ENCODE results near the gene MYMX.

GRCh38 chr6:44223319-44224028 is 6.7 kb downstream of the MYMX start, which contains the start of gene SLC29A1:
- TF ChIP-seq, protein P1, sequence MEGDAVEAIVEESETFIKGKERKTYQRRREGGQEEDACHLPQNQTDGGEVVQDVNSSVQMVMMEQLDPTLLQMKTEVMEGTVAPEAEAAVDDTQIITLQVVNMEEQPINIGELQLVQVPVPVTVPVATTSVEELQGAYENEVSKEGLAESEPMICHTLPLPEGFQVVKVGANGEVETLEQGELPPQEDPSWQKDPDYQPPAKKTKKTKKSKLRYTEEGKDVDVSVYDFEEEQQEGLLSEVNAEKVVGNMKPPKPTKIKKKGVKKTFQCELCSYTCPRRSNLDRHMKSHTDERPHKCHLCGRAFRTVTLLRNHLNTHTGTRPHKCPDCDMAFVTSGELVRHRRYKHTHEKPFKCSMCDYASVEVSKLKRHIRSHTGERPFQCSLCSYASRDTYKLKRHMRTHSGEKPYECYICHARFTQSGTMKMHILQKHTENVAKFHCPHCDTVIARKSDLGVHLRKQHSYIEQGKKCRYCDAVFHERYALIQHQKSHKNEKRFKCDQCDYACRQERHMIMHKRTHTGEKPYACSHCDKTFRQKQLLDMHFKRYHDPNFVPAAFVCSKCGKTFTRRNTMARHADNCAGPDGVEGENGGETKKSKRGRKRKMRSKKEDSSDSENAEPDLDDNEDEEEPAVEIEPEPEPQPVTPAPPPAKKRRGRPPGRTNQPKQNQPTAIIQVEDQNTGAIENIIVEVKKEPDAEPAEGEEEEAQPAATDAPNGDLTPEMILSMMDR (IDR thresholded peaks at IDR 0.05): no peak
- TF ChIP-seq POLR2A (IDR thresholded peaks at IDR 0.05): no peak
